GM19467 (cell line): ENCODE results near the gene GDAP2.
"Not testable (repeated sequence)": the region's sequence is repeated elsewhere in the genome, so short reads cannot be mapped to it uniquely, and the experiment has no call there.

ENCODE experiments used
- ATAC-seq: cut with Tn5 transposase; IDR thresholded peaks from one replicate; pipeline ENCODE4 v1.9.1; 2021; ENCODE audit warnings: mild to moderate bottlenecking, moderate library complexity; ENCODE audit not compliant: unreplicated experiment

GDAP2 gene

GRCh38 chr1:117929343-117930172 is at the start of gene GDAP2, which contains the start of gene WDR3:
TSS of gene GDAP2 (minus strand) at chr1:117929621. CDS start at chr1:117920357, 9,264 bp downstream.
TSS of gene WDR3 (plus strand) at chr1:117929739. CDS start at chr1:117933320, 3,581 bp downstream.
- ATAC-seq = peak; percentile 95

GRCh38 chr1:117976381-117976780 is 47.0 kb upstream of the GDAP2 start:
- ATAC-seq = no peak

- no peak for ATAC-seq
Measured at GRCh38 chr1:117971777-117972176, 42.4 kb upstream of the GDAP2 start.

GRCh38 chr1:117970252-117970651 is 40.8 kb upstream of the GDAP2 start:
- ATAC-seq = no peak

GRCh38 chr1:117967881-117968280 is 38.5 kb upstream of the GDAP2 start:
- ATAC-seq = no peak

GRCh38 chr1:117967477-117967876 is 38.1 kb upstream of the GDAP2 start:
- no peak for ATAC-seq

GRCh38 chr1:117964290-117965038 is 35.0 kb upstream of the GDAP2 start:
- ATAC-seq = no peak

- no peak for ATAC-seq
Measured at GRCh38 chr1:117959364-117959763, 29.9 kb upstream of the GDAP2 start.

GRCh38 chr1:117952386-117952785 is 23.0 kb upstream of the GDAP2 start:
- no peak for ATAC-seq

- ATAC-seq = no peak
Measured at GRCh38 chr1:117942293-117942692, 12.9 kb upstream of the GDAP2 start.

- ATAC-seq = no peak
Measured at GRCh38 chr1:117933769-117934168, 4.3 kb upstream of the GDAP2 start.

- ATAC-seq = no peak
Measured at GRCh38 chr1:117932576-117932975, 3.2 kb upstream of the GDAP2 start.

GRCh38 chr1:117930484-117930883 is 1.1 kb upstream of the GDAP2 start:
- ATAC-seq = no peak

GRCh38 chr1:117930173-117930447 is 689 bp upstream of the GDAP2 start:
- no peak for ATAC-seq

GRCh38 chr1:117928881-117929342 is 509 bp downstream of the GDAP2 start:
- ATAC-seq = peak; percentile 34

- ATAC-seq = no peak
Measured at GRCh38 chr1:117925981-117926380, 3.4 kb downstream of the GDAP2 start.

- ATAC-seq = not testable (repeated sequence)
Measured at GRCh38 chr1:117922717-117923116, 6.7 kb downstream of the GDAP2 start.

- ATAC-seq = no peak
Measured at GRCh38 chr1:117921991-117922390, 7.4 kb downstream of the GDAP2 start.

GRCh38 chr1:117919376-117919775 is 10.0 kb downstream of the GDAP2 start:
- no peak for ATAC-seq

- no peak for ATAC-seq
Measured at GRCh38 chr1:117911051-117911450, 18.4 kb downstream of the GDAP2 start.

- no peak for ATAC-seq
Measured at GRCh38 chr1:117905019-117905418, 24.4 kb downstream of the GDAP2 start.

GRCh38 chr1:117904485-117904884 is 24.9 kb downstream of the GDAP2 start:
- no peak for ATAC-seq
